ENCODE data around the gene PEPD. TPM values are rescaled to one million over a fixed set of nuclear protein-coding genes. Genes with fewer than 3 reads are reported as not detected.

PEPD gene
- total RNA-seq, 4 donors from 2014 or later, result 92.6 to 323 (median 218) TPM

DNA sequence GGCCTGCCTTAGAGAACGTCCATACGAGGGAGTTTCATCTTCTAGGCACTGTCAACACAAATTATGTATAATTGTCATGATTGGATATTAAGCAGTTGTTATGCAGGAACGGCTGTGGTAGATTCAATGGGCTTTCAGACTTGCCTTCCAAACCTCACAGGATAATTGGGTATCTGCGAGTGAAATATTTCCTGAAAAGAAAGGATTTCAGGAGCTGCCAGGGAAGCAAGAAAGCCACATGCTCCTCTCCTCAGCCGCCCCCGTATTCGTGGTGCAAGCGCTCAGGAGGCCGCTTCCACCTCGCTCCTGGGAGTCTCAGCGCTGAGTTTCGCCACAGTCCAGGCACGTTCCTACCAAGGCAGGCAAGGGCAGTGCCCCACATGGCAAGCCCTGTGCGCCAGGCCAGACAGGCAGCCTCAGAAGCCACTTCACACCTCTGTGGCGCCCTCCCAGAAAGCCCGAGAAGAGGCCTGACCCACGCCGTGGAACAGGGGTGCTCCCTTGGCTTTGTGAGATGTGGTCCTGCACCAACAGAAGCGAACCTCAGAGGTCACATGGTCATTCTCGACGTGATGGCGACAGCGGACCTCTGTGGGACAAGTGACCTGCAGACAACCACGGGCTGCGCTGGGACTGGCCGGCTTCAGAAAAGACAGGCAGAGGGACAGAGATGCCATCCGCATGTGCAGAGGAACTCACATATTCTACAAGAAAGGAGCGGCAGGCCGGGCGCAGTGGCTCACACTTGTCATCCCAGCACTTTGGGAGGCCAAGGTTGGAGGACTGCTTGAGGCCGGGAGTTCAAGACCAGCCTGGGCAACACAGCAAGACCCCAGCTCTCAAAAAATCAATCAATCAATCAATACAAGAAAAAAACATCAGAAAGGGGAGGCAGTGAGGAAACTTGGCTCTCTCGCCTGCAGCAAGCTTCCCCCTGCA, 106.7 kb downstream of the PEPD start:
- WGBS, 2 donors (ENCODE audit: low coverage in 1 of 2), result 91 to 100% methylated on average over 4 to 31 of the region's 32 CpGs

DNA sequence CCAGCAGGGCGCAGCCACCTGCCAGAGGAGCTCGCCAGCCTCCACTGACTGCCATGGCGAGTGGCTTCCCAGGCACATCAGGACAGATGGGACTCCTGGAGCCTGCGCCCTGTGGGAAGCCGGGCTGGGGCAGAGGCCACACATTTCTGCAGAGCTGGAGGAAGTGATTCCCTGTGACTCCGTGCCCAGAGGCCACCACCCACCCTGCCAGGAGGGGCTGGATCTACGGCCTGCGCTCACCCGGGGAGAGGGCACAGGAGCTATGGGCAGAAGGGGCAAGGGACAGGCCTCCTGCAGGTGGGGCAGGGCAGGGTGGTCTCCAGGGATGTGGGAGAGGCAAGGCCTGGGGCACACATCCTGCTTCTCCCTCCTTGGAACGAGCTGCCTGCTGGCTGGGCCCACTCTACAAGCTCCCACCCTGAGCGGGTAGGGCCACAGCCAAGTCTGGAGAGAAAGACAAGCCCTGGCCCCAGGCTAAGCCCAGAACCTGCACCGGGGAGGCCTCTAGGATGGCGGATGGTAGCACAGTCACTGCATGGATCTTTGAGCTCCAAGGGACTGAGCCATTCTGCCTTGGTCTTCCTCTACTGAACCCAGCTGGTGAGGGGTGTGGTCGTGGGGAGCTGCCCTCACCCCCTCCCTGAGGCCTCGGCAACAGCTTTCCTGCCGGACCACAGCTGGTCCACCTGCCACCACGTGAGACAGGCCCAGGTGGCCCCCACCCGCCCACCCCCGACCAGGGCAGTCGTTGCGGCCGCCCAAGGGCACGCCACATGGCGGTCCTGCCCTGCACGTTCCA, 107.5 kb downstream of the PEPD start:
- TF ChIP-seq EP300 (IDR thresholded peaks at IDR 0.05; ENCODE audit: low read depth) (no peak), POLR2A (IDR thresholded peaks at IDR 0.05) (no peak), POLR2AphosphoS5 (IDR thresholded peaks at IDR 0.05) (no peak)
- TF ChIP-seq, protein P1, sequence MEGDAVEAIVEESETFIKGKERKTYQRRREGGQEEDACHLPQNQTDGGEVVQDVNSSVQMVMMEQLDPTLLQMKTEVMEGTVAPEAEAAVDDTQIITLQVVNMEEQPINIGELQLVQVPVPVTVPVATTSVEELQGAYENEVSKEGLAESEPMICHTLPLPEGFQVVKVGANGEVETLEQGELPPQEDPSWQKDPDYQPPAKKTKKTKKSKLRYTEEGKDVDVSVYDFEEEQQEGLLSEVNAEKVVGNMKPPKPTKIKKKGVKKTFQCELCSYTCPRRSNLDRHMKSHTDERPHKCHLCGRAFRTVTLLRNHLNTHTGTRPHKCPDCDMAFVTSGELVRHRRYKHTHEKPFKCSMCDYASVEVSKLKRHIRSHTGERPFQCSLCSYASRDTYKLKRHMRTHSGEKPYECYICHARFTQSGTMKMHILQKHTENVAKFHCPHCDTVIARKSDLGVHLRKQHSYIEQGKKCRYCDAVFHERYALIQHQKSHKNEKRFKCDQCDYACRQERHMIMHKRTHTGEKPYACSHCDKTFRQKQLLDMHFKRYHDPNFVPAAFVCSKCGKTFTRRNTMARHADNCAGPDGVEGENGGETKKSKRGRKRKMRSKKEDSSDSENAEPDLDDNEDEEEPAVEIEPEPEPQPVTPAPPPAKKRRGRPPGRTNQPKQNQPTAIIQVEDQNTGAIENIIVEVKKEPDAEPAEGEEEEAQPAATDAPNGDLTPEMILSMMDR (IDR thresholded peaks at IDR 0.05), result no peak
- no peaks in the 10 kb centered on the region for H3K9me3 ChIP-seq
- 37 to 82% methylated on average over 2 to 24 of the region's 25 CpGs for WGBS, 2 donors (ENCODE audit: low coverage in 1 of 2)
- intact Hi-C loops (cut with DNase I; ENCODE audit: low total_unique reads) (no loop called here), in situ Hi-C loops (cut with MboI; ENCODE audit: low pct_ligation_motif_present in 1 of 4, low pct_unique_long_range_greater_than_20kb in 1 of 4, low sequenced_read_pairs in 3 of 4) (no loop called here)
- H3K36me3 ChIP-seq, result no peaks in the 10 kb centered on the region
- no peak overlapping the region for H3K4me3 ChIP-seq
- no peak overlapping the region for H3K27ac ChIP-seq
- DNase-seq, result no peak
- no peaks in the 10 kb centered on the region for H3K27me3 ChIP-seq
- H3K4me1 ChIP-seq, result peaks cover 0 to 9% (median 0%) of the 10 kb centered on the region in 4 donors

More for the DNA sequence above, 106.7 kb downstream of the PEPD start:
- H3K4me1 ChIP-seq, result peaks cover 0 to 9% (median 0%) of the 10 kb centered on the region in 4 donors
- TF ChIP-seq POLR2A (IDR thresholded peaks at IDR 0.05) (no peak), EP300 (IDR thresholded peaks at IDR 0.05; ENCODE audit: low read depth) (no peak), POLR2AphosphoS5 (IDR thresholded peaks at IDR 0.05) (no peak)
- TF ChIP-seq, protein P1 (IDR thresholded peaks at IDR 0.05), result no peak
- no peak for DNase-seq
- H3K9me3 ChIP-seq, result no peaks in the 10 kb centered on the region
- no peaks in the 10 kb centered on the region for H3K36me3 ChIP-seq
- no peak overlapping the region for H3K4me3 ChIP-seq
- H3K27me3 ChIP-seq, result no peaks in the 10 kb centered on the region
- in situ Hi-C loops (cut with MboI; ENCODE audit: low pct_ligation_motif_present in 1 of 4, low pct_unique_long_range_greater_than_20kb in 1 of 4, low sequenced_read_pairs in 3 of 4) (no loop called here), intact Hi-C loops (cut with DNase I; ENCODE audit: low total_unique reads) (no loop called here)
- H3K27ac ChIP-seq, result no peak overlapping the region

DNA sequence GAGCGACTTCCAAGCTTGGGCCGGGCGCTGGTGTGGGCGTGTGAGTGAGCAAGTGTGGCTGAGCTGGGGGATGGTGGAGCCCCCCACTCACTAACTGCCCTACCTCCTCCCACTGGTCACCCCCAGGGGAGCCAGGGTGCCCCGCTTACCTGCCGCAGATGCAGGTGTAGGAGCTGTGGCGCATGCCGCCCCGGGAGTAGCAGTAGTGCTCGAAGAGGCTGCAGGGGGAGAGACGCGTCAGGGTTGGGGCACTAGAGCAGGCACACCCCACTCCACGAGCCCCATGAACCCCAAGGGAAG, 108.2 kb downstream of the PEPD start:
- no peaks in the 10 kb centered on the region for H3K9me3 ChIP-seq
- no peak for TF ChIP-seq POLR2A (IDR thresholded peaks at IDR 0.05)
- TF ChIP-seq, protein P1 (IDR thresholded peaks at IDR 0.05), result no peak
- TF ChIP-seq EP300 (IDR thresholded peaks at IDR 0.05; ENCODE audit: low read depth), result no peak
- TF ChIP-seq POLR2AphosphoS5 (IDR thresholded peaks at IDR 0.05), result no peak
- in situ Hi-C loops (cut with MboI; ENCODE audit: low pct_ligation_motif_present in 1 of 4, low pct_unique_long_range_greater_than_20kb in 1 of 4, low sequenced_read_pairs in 3 of 4) (no loop called here), intact Hi-C loops (cut with DNase I; ENCODE audit: low total_unique reads) (no loop called here)
- DNase-seq, result no peak
- no peaks in the 10 kb centered on the region for H3K27me3 ChIP-seq
- 90% methylated on average over 13 of the region's 13 CpGs; no CpG with 5 or more reads in 1 of the 2 donors for WGBS, 2 donors (ENCODE audit: low coverage in 1 of 2)
- H3K4me1 ChIP-seq, result peaks cover 0 to 9% (median 0%) of the 10 kb centered on the region in 4 donors
- H3K4me3 ChIP-seq, result no peak overlapping the region
- H3K36me3 ChIP-seq, result no peaks in the 10 kb centered on the region
- no peak overlapping the region for H3K27ac ChIP-seq

All from transverse colon (tissue), 4 donors.